Fibroblast of lung (primary cell): ENCODE data around the gene NR3C2.

Experiments used
- CTCF ChIP-seq, 2 donors: IDR thresholded peaks in 1 of 2; conservative IDR thresholded peaks in 1 of 2; 1 replicate in 1 of 2; 2 replicates in 1 of 2; pipeline ENCODE4 v1.5.1; 2011 to 2012; ENCODE audit warnings: low read length in 2 of 2, control low read depth in 1 of 2, inconsistent platforms in 1 of 2, low read depth in 1 of 2, mild to moderate bottlenecking in 1 of 2
- EZH2 ChIP-seq: IDR thresholded peaks from 2 replicates; pipeline ENCODE4 v1.5.1; 2012; ENCODE audit warnings: low read length, control low read depth, mild to moderate bottlenecking; ENCODE audit errors: missing control alignments

GRCh38 chr4:148091896-148092295, 350.3 kb downstream of the NR3C2 start:
- TF ChIP-seq CTCF (conservative IDR thresholded peaks at IDR 0.05 in 1 of 2, IDR thresholded peaks at IDR 0.05 in 1 of 2; ENCODE audit: low read depth in 1 of 2, low read length in 2 of 2) (no peak), EZH2 (no peak)
